Measurements from ENCODE around the gene ALB. TPM values are rescaled to one million over a fixed set of nuclear protein-coding genes. Genes with fewer than 3 reads are reported as not detected.

The ALB gene
- total RNA-seq, 1 donor from 2014 or later, result 0.64 TPM

- Mint-ChIP-seq H3K27me3 (ENCODE audit: unreplicated experiment) (no peaks in the 10 kb centered on the region), H3K4me3 (ENCODE audit: unreplicated experiment) (no peak overlapping the region), H3K9me3 (ENCODE audit: unreplicated experiment) (no peaks in the 10 kb centered on the region), H3K27ac (ENCODE audit: unreplicated experiment) (no peak overlapping the region), H3K4me1 (ENCODE audit: unreplicated experiment) (no peaks in the 10 kb centered on the region), H3K36me3 (ENCODE audit: low read depth, unreplicated experiment) (no peaks in the 10 kb centered on the region)
- no peak for DNase-seq (ENCODE audit: low spot score)
- TF ChIP-seq CTCF (IDR thresholded peaks at IDR 0.05; ENCODE audit: unreplicated experiment), result no peak
Observed at GRCh38 chr4:73410916-73411730, 7.0 kb downstream of the ALB start.

- Mint-ChIP-seq H3K36me3 (ENCODE audit: low read depth, unreplicated experiment) (no peaks in the 10 kb centered on the region), H3K27me3 (ENCODE audit: unreplicated experiment) (no peaks in the 10 kb centered on the region), H3K9me3 (ENCODE audit: unreplicated experiment) (no peaks in the 10 kb centered on the region), H3K4me1 (ENCODE audit: unreplicated experiment) (no peaks in the 10 kb centered on the region), H3K4me3 (ENCODE audit: unreplicated experiment) (no peak overlapping the region), H3K27ac (ENCODE audit: unreplicated experiment) (no peak overlapping the region)
- TF ChIP-seq CTCF (IDR thresholded peaks at IDR 0.05; ENCODE audit: unreplicated experiment), result no peak
- DNase-seq (ENCODE audit: low spot score), result no peak
Observed at GRCh38 chr4:73411731-73412414, 7.8 kb downstream of the ALB start.

GRCh38 chr4:73413294-73413755, 9.2 kb downstream of the ALB start:
- Mint-ChIP-seq H3K4me3 (ENCODE audit: unreplicated experiment) (no peak overlapping the region), H3K27ac (ENCODE audit: unreplicated experiment) (no peak overlapping the region), H3K36me3 (ENCODE audit: low read depth, unreplicated experiment) (no peaks in the 10 kb centered on the region)

GRCh38 chr4:73414936-73415271, 10.8 kb downstream of the ALB start:
- no peak for TF ChIP-seq CTCF (IDR thresholded peaks at IDR 0.05; ENCODE audit: unreplicated experiment)
- no peaks in the 10 kb centered on the region for H3K36me3 Mint-ChIP-seq (ENCODE audit: low read depth, unreplicated experiment)
- no peaks in the 10 kb centered on the region for H3K4me1 Mint-ChIP-seq (ENCODE audit: unreplicated experiment)
- no peaks in the 10 kb centered on the region for H3K27me3 Mint-ChIP-seq (ENCODE audit: unreplicated experiment)
- DNase-seq (ENCODE audit: low spot score), result no peak
- H3K4me3 Mint-ChIP-seq (ENCODE audit: unreplicated experiment), result no peak overlapping the region
- H3K9me3 Mint-ChIP-seq (ENCODE audit: unreplicated experiment), result no peaks in the 10 kb centered on the region
- H3K27ac Mint-ChIP-seq (ENCODE audit: unreplicated experiment), result no peak overlapping the region

More at GRCh38 chr4:73413294-73413755, 9.2 kb downstream of the ALB start:
- no peak for DNase-seq (ENCODE audit: low spot score)
- TF ChIP-seq CTCF (IDR thresholded peaks at IDR 0.05; ENCODE audit: unreplicated experiment), result no peak
- H3K27me3 Mint-ChIP-seq (ENCODE audit: unreplicated experiment), result no peaks in the 10 kb centered on the region
- H3K4me1 Mint-ChIP-seq (ENCODE audit: unreplicated experiment), result no peaks in the 10 kb centered on the region
- H3K9me3 Mint-ChIP-seq (ENCODE audit: unreplicated experiment), result no peaks in the 10 kb centered on the region

- no peaks in the 10 kb centered on the region for H3K9me3 Mint-ChIP-seq (ENCODE audit: unreplicated experiment)
- H3K4me1 Mint-ChIP-seq (ENCODE audit: unreplicated experiment), result no peaks in the 10 kb centered on the region
Observed at GRCh38 chr4:73415807-73416238, 11.7 kb downstream of the ALB start.

More at GRCh38 chr4:73415807-73416238, 11.7 kb downstream of the ALB start:
- no peak for TF ChIP-seq CTCF (IDR thresholded peaks at IDR 0.05; ENCODE audit: unreplicated experiment)
- DNase-seq (ENCODE audit: low spot score), result no peak
- Mint-ChIP-seq H3K4me3 (ENCODE audit: unreplicated experiment) (no peak overlapping the region), H3K36me3 (ENCODE audit: low read depth, unreplicated experiment) (no peaks in the 10 kb centered on the region), H3K27ac (ENCODE audit: unreplicated experiment) (no peak overlapping the region), H3K27me3 (ENCODE audit: unreplicated experiment) (no peaks in the 10 kb centered on the region)
